ENCODE data around the gene PTAR1. TPM values are rescaled to one million over a fixed set of nuclear protein-coding genes. Genes with fewer than 3 reads are reported as not detected.

PTAR1 gene
- total RNA-seq, 1 donor from 2014 or later, result 76.8 TPM

- peaks cover 50% of the 10 kb centered on the region for H3K4me1 Mint-ChIP-seq (ENCODE audit: low read depth, unreplicated experiment)
- H3K4me3 ChIP-seq (ENCODE audit: insufficient read depth, low read depth, low read length), result no peak overlapping the region
- H3K27me3 ChIP-seq (ENCODE audit: insufficient read depth, low read length), result no peaks in the 10 kb centered on the region
- no peaks in the 10 kb centered on the region for H3K9me3 ChIP-seq (ENCODE audit: insufficient read depth, low read depth, low read length)
- peaks cover 4% of the 10 kb centered on the region for H3K4me1 ChIP-seq (ENCODE audit: insufficient read depth, low read length)
- H3K36me3 ChIP-seq (ENCODE audit: insufficient read depth, low read length), result peaks cover 7% of the 10 kb centered on the region
- DNase-seq (ENCODE audit: low read depth) (no peak), FAIRE-seq (peak; percentile 23)
- no peak overlapping the region for H3K4me2 ChIP-seq (ENCODE audit: low read length)
- H4K20me1 ChIP-seq (ENCODE audit: insufficient read depth, low read length), result peaks cover 42% of the 10 kb centered on the region
- H2AFZ ChIP-seq (ENCODE audit: low read depth, low read length), result no peak overlapping the region
- no peak overlapping the region for H3K4me3 Mint-ChIP-seq (ENCODE audit: unreplicated experiment)
- no peak overlapping the region for H3K9ac ChIP-seq (ENCODE audit: low read length)
- peaks cover 2% of the 10 kb centered on the region for H3K36me3 Mint-ChIP-seq (ENCODE audit: low read depth, unreplicated experiment)
- H3K79me2 ChIP-seq (ENCODE audit: insufficient read depth, low read length), result peaks cover 79% of the 10 kb centered on the region
- no peaks in the 10 kb centered on the region for H3K9me3 Mint-ChIP-seq (ENCODE audit: unreplicated experiment)
- H3K27ac ChIP-seq (ENCODE audit: low read depth, low read length), result no peak overlapping the region
- no peaks in the 10 kb centered on the region for H3K27me3 Mint-ChIP-seq (ENCODE audit: low read depth, unreplicated experiment)
- no peak for TF ChIP-seq EZH2 (IDR thresholded peaks at IDR 0.05; ENCODE audit: insufficient read depth, low read length)
- TF ChIP-seq CTCF (IDR thresholded peaks at IDR 0.05; ENCODE audit: insufficient read depth, low read depth, low read length), result peak; percentile 25
- peak overlapping the region; percentile 43 for H3K27ac Mint-ChIP-seq (ENCODE audit: unreplicated experiment)
Measured at GRCh38 chr9:69745716-69746437, 13.9 kb downstream of the PTAR1 start.

GRCh38 chr9:69744688-69745380 is 15.0 kb downstream of the PTAR1 start:
- Histone ChIP-seq H4K20me1 (ENCODE audit: insufficient read depth, low read length) (peaks cover 42% of the 10 kb centered on the region), H3K36me3 (ENCODE audit: insufficient read depth, low read length) (peaks cover 3% of the 10 kb centered on the region), H3K4me2 (ENCODE audit: low read length) (no peak overlapping the region), H3K27me3 (ENCODE audit: insufficient read depth, low read length) (no peaks in the 10 kb centered on the region), H3K27ac (ENCODE audit: low read depth, low read length) (no peak overlapping the region), H3K9ac (ENCODE audit: low read length) (no peak overlapping the region), H3K9me3 (ENCODE audit: insufficient read depth, low read depth, low read length) (no peaks in the 10 kb centered on the region), H2AFZ (ENCODE audit: low read depth, low read length) (no peak overlapping the region), H3K4me1 (ENCODE audit: insufficient read depth, low read length) (peaks cover 4% of the 10 kb centered on the region), H3K4me3 (ENCODE audit: insufficient read depth, low read depth, low read length) (no peak overlapping the region), H3K79me2 (ENCODE audit: insufficient read depth, low read length) (peaks cover 69% of the 10 kb centered on the region)
- Mint-ChIP-seq H3K4me1 (ENCODE audit: low read depth, unreplicated experiment) (peaks cover 41% of the 10 kb centered on the region), H3K9me3 (ENCODE audit: unreplicated experiment) (no peaks in the 10 kb centered on the region), H3K27ac (ENCODE audit: unreplicated experiment) (peak overlapping the region; percentile 17), H3K36me3 (ENCODE audit: low read depth, unreplicated experiment) (peaks cover 2% of the 10 kb centered on the region), H3K27me3 (ENCODE audit: low read depth, unreplicated experiment) (no peaks in the 10 kb centered on the region), H3K4me3 (ENCODE audit: unreplicated experiment) (no peak overlapping the region)
- TF ChIP-seq CTCF (IDR thresholded peaks at IDR 0.05; ENCODE audit: insufficient read depth, low read depth, low read length), result no peak
- no peak for TF ChIP-seq EZH2 (IDR thresholded peaks at IDR 0.05; ENCODE audit: insufficient read depth, low read length)
- peak; percentile 43 for DNase-seq (ENCODE audit: low read depth)
- no peak for FAIRE-seq

Data from astrocyte (in vitro differentiated cells and primary cell).